ENCODE measurements around the gene KCTD11.
A peak's percentile ranks its signal among the peaks of the same experiment; 100 is the strongest.

KCTD11 gene

GRCh38 chr17:7351665-7352502, at the start of gene KCTD11:
TSS of gene KCTD11 (plus strand) at chr17:7352162.
- peak; percentile 85 for DNase-seq

DNA sequence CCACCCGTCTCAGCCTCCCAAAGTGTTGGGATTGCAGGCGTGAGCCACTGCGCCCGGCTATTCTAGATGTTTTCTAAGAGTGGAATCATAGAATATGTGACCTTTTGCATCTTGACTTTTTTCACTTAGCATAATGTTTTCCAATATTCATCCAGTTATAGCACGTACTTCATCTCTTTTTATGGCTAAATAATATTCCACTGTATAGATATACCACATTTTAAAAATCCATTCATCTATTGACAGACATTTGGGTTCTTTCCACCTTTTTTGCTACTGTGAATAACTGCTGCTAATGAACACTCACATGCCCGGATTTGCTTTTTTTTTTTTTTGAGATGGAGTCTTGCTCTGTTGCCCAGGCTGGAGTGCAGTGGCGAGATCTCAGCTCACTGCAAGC, 47.8 kb upstream of the KCTD11 start:
- DNase-seq, result no peak

GRCh38 chr17:7306911-7307685, 44.9 kb upstream of the KCTD11 start, which contains the start of gene EIF5A:
TSS of gene EIF5A (plus strand) at chr17:7307628. CDS start at chr17:7309636, 2,008 bp downstream.
- DNase-seq, result peak; percentile 100

DNA sequence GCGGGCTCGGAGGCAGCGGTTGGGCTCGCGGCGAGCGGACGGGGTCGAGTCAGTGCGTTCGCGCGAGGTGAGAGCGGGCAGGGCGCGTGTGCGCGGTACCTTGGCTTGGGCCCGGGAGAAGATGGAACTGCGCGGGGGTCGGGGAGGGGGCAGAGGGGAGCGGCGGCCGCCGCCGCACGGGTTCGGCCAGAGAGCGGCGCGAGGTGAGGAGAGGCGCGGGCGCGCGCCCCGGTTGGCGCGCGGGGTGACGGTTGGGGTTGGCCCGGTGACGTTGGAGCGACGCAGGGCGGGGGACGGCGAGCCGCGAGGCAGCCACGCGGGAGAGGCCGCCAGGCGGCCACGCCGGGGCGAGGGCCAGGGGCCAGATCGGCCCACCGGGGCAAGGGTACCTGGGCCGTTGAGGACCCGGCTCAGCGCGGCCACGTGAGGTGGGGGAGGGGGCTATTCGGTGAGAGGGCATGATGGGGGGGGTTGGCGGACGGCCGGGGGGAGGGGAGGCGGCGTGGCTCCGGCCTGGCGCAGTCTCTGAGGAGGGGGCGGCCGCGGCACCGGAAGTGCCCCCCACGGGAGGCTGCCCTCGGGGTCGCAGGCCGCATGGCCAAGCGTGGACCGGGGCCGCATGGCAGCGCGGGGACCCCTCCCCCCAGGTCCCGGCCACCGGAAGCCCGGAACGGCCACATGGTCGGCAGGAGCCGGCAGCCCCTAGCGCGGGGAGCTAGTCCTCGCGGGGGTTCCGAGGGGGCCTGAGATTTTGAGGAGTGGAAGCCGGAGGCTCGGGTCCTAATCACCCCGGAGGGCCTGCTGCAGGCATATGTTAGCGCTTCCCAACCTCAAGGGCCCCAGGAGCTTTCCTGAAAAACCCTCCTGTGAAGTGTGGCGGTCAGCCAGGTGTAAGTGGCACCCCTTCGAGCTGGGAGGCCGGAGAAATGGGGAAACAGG, 44.0 kb upstream of the KCTD11 start:
- DNase-seq, result peak; percentile 69

DNA sequence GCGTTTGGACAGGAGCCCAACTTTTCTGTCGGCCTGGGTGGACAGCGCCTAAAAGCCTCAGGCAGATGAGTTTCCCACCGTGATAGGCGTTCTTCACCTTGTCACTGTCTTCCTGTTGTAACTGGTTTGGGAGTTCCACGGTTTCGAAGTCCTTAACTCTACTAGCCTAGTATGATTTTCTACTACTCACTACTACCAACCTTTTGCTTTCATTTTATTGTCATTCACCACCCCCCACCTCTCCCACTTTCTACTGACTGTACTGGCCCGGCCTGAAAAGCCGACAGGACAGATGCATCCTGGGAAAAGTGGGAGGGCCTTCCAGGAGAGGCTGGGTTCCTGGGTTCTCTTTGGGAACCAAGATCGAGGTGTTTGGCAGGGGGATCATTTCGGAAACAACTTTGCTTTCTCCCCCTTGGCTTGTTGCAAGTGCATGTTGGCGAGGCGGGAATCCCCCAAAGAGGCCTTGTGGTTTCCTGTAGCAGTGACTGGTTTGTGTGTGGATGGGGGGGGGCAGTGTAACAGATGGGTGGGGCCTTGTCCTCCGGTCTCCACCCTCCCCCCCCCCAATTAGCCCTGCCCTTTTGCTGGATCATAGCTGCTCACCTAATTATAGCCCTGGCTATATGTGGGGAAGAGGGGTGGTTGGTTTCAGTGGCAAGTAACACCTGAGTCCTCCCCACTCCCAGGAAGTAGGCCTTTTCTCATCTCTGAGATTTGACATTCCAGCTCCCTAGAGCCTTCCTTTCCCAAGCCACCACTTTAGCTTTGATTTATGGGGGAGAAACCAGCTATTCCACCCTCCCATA, 43.1 kb upstream of the KCTD11 start:
- DNase-seq, result peak; percentile 93

GRCh38 chr17:7309628-7310027, 42.3 kb upstream of the KCTD11 start:
- no peak for DNase-seq

GRCh38 chr17:7311110-7311705, 40.8 kb upstream of the KCTD11 start:
- no peak for DNase-seq

DNA sequence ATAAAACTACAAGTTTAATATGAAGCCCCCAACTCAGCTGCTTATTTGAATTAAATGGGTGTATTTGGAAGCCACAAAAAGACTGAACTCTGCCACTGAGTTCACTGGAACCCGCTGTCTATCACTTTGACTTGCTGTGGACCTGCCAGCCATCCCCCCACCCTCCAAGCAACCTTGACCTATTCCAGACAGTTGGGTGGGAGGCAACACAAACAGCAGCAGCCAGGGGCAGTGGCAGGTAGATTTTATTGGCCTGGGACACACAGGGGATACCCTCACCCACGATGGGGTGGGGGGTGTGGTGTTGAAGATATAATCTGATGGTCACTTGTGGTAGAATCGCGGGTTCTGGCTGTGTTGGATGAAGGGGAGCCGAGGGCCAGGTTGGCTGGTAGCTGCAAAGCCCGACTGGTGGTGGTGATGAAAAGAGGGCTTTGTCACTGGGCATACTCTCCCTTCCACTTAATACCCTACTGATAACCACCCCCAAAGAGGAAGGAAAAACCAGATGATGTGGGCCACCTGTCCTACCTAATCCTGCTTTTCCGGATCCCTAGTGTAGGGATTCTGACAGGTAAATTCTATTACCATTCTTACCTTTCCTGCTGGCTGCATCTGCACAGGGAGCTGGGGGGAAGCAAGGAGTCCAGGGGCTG, 39.4 kb upstream of the KCTD11 start:
- no peak for DNase-seq

- DNase-seq, result peak; percentile 60
Measured at GRCh38 chr17:7313088-7313889, 38.7 kb upstream of the KCTD11 start.

GRCh38 chr17:7313890-7314718, 37.9 kb upstream of the KCTD11 start:
- peak; percentile 62 for DNase-seq

DNA sequence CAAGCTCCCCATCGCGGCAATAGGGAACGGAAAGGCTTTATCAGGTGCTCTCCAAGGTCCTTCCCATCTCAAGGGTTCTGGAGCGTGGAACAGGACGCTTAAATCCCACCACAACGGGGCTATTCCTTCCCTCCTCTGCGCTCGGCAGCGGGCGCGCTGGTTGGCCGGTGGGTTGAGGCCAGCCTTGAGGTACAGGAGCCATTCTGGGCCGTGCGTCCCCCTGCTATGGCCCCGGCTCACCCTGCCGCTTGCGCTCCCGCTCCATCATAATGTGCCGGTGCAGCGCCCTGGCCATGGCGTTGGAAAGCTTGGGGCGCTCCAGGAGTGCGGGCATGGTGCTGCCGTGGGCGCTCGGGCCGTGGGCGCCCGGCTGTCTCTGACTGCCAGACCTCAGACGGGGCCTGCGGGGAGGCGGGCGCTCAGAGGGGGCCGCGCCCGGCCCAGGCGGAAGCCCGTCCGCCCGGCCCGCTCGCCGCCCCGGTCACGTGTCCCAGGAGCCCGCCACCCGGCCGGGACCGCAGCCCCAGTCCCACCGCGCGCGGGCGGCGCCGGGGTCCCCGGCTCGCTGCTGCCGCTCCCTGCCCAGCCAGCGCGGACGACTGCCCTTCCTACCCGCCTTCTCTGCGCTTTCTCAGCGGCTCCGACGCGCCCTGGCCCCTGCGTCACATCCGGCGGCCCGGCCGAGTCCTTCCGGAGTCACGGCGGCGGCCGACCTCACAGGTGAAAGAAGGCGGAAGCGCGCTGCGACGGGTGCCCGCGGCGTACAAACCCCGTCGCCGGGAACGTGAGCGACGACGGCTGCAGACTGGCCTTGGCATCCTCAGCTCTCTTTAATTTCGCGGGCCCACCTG, 37.0 kb upstream of the KCTD11 start, which contains the start of gene GPS2:
Gene GPS2 (minus strand): TSS at position 642 of the 851 bp plus-strand sequence. CDS start 308 bp downstream, at position 334.
- DNase-seq, result peak; percentile 95

GRCh38 chr17:7315570-7316235, 36.3 kb upstream of the KCTD11 start:
- DNase-seq, result no peak

DNA sequence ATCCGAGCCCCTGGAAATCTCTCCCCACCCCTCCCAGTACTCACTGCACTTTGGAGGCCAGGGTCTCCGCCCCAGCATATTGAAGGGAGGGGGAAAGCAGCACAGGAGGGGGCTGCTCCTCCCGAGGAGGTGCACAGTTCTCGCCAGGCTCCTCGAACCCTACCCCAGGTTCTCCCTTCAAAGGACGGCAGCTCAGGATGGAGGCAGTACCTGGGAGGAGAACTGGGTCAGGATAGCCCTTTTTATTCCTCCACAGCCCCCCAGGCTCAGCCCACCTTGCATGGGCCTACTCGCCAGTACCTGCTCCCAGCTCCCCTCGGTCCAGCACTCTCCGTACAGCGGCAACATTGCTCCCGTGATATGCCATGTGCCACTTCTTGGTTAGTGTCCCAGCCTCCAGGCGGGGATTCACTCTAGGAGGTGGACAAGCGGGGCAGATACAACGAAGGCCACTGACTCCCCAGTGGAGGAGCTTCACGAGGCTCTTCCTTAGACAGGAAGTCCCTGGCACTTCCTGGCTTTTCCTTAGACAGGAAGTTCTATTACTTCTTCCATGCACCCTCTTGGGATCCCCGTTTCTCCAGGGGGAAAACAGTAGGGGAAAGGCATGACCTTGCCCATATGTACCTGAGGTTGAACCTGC, 34.7 kb upstream of the KCTD11 start:
- no peak for DNase-seq

DNA sequence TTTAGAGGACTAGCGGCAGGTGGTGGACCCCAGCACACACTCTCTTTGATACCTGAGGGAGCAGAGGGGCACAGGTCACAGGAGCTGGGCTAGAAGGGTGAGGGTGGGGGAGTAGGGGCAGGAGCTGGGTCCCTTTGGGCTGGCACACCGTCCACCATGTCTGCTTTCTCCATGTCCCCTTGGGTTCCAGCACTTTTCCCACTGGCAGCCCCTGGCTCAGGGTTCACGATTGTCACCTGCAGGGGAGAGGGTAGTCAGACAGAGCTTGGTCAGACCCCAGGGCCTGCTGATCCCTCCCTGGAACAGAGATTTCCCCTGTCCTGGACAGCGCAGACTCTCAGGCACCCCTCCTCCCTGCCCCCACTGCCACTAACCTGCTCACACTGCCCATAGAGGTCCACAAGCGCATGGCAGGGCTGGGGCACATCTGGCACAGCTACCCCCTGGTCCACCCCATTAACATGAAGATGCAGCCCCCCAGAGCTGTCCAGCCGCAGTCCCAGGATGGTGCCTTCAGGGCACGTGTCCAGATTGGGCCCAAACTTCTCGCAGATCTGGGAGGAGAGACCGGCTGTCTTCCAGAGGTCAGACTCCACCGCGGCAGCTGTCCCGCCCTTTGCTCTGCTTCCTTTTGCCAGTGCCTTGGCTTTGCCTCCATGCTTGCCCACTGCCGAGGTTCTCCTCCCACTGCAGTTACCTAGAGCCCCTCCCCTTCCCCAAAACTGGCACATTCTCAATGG, 33.7 kb upstream of the KCTD11 start:
- no peak for DNase-seq

- no peak for DNase-seq
Measured at GRCh38 chr17:7321466-7321865, 30.5 kb upstream of the KCTD11 start.

Measured in hematopoietic multipotent progenitor cell treated with erythropoietin and hydrocortisone succinate and interleukin-3 and kit ligand, for 4 days (in vitro differentiated cells).